ENCODE results near the gene ADCY4.

GRCh38 chr14:24378981-24379906, 44.4 kb upstream of the ADCY4 start:
- TF ChIP-seq POLR2AphosphoS5 (IDR thresholded peaks at IDR 0.05; ENCODE audit: low read depth, low read length) (no peak), EGR1 (IDR thresholded peaks at IDR 0.05; ENCODE audit: borderline replicate concordance, low read depth, low read length) (no peak), JUND (IDR thresholded peaks at IDR 0.05; ENCODE audit: low read length) (no peak), RFX5 (IDR thresholded peaks at IDR 0.05; ENCODE audit: borderline replicate concordance, low read depth, low read length) (no peak), USF2 (IDR thresholded peaks at IDR 0.05; ENCODE audit: low read length) (no peak), BCL11A (IDR thresholded peaks at IDR 0.05; ENCODE audit: low read depth in 2 of 2, low read length in 2 of 2) (no peak), EZH2 (IDR thresholded peaks at IDR 0.05; ENCODE audit: low read depth, low read length, severe bottlenecking) (no peak), MAX (IDR thresholded peaks at IDR 0.05) (no peak), POLR2A (IDR thresholded peaks at IDR 0.05; ENCODE audit: control extremely low read depth in 1 of 2, low read depth in 2 of 2, low read length in 2 of 2) (no peak), KDM5A (IDR thresholded peaks at IDR 0.05; ENCODE audit: low read length) (no peak), CHD2 (IDR thresholded peaks at IDR 0.05; ENCODE audit: low read length) (no peak), E2F6 (IDR thresholded peaks at IDR 0.05) (no peak)
- TF ChIP-seq, protein P1, sequence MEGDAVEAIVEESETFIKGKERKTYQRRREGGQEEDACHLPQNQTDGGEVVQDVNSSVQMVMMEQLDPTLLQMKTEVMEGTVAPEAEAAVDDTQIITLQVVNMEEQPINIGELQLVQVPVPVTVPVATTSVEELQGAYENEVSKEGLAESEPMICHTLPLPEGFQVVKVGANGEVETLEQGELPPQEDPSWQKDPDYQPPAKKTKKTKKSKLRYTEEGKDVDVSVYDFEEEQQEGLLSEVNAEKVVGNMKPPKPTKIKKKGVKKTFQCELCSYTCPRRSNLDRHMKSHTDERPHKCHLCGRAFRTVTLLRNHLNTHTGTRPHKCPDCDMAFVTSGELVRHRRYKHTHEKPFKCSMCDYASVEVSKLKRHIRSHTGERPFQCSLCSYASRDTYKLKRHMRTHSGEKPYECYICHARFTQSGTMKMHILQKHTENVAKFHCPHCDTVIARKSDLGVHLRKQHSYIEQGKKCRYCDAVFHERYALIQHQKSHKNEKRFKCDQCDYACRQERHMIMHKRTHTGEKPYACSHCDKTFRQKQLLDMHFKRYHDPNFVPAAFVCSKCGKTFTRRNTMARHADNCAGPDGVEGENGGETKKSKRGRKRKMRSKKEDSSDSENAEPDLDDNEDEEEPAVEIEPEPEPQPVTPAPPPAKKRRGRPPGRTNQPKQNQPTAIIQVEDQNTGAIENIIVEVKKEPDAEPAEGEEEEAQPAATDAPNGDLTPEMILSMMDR (IDR thresholded peaks at IDR 0.05; ENCODE audit: control extremely low read depth in 1 of 3, insufficient read depth in 1 of 3, low read depth in 1 of 3, low read length in 3 of 3) = no peak
